ENCODE measurements around the gene ADGRL3.

ADGRL3 gene

DNA sequence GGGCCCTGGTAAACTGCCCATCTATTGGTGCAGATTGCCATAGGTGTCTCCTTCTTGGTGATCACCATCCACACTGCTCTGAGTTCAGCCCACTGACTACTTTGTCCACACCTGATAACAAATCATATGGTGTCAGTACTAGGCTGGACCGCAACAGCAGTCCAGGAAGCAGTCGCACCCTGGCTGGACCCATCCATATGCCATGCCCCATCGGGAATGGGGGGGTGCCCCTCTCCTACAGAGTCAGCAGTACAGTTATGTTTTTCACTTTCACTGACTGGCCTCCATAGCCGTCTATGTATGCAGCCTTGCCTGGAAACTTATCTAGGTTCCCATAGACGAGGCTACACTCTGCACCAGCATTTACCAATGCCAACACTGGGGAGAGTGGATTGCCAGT is 226.1 kb downstream of the ADGRL3 start:
- DNase-seq (ENCODE audit: low read depth in 3 of 3) = no peak

DNA sequence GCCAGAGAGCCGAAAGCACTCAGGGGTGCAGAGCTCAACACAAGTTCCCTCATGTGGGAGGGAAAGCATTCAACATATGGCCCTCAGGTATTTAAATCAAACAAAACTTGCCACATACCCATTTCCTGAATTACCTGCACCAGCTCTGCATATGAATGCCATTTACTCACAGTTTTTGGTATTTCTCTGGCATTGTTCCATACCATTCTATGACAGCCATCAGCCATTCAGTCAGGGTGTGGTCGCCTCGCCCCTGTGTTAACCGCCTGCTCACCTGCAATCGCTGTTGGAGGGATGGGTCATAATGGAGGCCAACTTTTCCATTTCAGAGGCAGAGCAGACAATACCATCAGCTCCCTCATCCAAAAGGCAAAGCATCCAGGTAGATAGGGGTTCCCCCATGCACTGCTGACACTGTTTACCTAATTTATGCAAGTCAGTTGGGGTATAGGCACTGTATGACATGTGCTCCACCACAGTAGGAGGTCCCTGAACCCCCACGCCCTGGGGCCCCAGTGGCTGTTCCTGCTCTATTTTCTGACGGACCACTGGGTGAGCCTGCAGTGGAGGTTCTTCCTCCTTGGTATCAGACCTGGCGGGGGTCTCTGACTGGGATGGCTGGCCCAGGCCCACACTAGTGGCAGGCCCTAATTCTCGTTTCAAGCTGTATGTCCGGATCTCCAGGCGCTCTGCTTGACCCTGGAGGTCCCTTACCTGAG is 227.1 kb downstream of the ADGRL3 start:
- DNase-seq (ENCODE audit: low read depth in 3 of 3) = no peak

DNA sequence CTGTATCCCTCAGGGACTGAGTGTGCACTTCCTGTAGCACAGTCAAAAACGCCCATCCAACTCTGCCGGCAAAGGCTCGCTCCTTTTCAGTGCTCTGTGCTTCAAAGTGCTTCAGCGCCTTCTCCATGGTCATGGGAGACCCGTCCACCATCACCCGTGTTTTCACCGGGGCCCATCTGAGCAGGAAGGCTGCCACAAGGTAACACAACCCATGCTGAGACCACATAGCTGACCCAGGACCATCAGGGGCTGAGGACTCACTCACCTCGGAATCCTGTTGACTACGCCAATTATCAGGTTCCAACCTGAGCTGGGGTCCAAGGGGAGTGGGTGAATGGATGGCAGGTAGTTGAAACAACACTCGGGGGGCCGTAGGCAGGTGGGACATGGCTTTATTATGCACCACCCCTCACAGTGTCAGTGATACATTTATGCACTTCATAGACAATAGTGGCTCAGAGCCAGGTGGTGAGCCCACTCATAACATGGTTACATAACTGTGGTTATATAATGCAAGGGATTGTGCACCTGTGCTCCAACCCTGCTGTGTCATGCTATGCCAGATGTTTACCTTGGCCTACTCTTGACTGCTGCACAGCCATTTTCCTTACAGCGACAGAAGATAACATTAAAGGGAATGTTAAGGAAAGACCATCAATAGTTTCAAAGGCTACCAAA is 227.8 kb downstream of the ADGRL3 start:
- no peak for DNase-seq (ENCODE audit: low read depth in 3 of 3)

DNA sequence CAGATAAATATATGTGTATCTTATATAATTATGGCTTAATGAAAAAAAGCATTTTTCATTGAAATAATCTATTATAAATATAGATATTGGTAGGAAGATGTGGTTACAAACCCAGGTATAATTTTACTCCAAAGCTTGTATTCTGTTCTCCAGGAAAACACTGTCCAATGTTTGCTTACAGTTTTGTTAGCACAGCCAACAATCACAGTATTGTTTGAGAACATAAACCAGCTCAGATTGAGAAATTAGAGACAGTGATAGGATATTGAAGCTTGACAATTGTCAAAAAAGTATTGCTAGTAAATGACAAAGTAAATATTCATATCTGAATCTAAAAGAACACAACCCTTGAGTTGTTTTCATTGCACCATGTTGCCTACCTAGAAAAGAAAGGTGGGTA is 228.8 kb downstream of the ADGRL3 start:
- DNase-seq (ENCODE audit: low read depth in 3 of 3) = no peak

DNA sequence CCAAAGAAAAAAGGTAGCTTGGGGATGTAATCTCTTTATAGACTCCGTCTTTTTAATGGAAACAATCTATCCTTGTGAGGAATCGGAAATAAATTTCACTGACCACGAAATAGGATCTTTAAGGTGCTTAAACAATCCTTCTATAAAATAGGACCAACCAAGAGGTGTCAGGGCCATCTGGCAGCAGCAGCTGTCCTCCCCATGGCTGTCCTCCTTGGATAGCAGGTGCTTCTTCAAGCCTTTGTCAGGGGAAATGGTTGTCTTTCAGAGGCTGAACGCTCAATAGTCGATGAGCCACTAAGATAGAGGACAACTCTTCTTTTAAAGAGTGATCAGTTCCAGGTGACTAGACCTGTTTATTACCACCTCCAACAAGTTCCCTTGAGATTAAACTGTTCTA is 231.0 kb downstream of the ADGRL3 start:
- DNase-seq (ENCODE audit: low read depth in 3 of 3) = no peak

DNA sequence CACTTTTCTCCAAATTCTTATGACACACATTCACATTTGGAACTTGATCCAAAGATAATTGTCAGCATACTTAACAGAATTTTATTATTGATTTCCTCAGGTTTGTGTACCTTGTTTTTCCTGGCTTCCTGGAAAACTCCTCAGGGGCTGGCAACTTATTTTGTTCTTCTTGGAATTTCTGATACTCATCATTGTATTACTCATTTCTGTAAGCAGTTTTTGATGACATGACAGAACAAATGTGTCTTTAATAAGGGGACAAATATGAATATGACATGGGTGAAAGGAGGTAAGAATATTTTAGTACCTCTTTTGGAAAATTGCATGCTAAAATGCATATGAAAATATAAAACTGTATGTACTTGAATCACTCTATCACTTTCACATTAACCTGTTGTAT is 237.8 kb downstream of the ADGRL3 start:
- DNase-seq (ENCODE audit: low read depth in 3 of 3) = no peak

DNA sequence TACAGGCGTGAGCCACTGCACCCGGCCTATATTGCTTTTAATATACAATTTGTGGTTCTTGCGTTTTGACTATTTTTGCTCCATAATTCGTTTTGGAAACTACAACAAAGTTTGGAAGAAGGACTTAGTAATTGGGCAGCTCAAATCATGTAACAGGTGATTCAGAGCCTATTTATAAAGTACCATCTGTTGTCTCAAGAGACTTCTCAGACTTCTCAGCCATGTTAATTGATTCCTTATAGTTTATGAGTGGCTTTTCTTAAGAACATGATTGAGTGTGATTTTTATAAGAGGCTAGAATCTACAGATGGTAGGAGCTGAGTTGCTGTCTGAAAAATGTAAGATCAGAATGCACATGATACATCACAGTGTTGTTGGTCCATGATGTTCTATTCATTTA is 240.2 kb downstream of the ADGRL3 start:
- DNase-seq (ENCODE audit: low read depth in 3 of 3) = no peak

DNA sequence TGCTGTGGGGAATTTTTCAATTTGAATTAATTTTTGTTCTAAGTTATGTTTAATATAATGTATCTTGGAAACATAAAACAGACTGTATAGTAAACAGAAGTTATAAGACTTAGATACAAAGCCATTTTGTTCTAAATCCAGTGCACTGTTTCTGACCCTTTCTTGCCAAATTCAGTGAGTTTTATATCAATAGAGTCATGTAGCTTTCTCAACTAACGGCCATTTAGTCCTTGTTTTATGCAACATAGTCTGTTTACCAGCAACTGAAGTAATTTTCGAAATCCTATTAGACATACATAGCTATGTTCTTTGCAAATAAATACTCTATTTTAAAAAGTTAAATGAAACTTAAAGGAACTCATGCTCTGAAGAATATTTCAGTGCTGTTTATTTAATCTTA is 242.8 kb downstream of the ADGRL3 start:
- no peak for DNase-seq (ENCODE audit: low read depth in 3 of 3)

DNA sequence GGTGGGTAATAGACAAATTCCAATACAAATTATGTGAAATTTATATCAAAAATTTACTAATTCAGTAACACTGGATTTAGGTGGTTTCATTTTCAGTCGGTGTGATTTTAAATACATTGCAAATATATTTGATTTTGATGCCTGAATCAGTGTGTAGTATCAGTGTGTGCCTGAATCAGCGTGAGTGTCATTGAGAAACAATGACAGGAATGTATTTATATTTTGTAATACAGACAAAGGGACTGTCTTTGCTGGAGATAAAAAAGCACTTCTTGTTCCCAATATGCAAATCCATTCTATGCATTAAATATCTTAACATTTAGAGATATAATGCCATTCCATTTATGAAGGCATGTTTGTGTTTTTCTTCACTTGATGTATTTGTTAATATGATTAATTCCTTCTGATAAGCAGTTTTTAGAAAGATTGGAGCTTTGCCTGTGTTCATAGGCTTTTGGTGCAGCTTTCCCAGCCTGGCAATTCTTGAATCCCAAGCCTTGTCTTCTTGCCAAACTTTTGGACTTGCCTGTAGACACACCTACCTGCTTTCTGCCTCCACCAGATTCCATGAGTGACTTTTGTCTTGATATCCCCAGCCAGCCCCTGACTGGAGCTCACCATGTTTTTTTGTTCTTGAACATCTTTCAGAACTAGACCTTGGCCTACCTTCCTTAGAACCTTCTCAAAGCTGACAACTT is 243.8 kb downstream of the ADGRL3 start:
- DNase-seq (ENCODE audit: low read depth in 3 of 3) = no peak

DNA sequence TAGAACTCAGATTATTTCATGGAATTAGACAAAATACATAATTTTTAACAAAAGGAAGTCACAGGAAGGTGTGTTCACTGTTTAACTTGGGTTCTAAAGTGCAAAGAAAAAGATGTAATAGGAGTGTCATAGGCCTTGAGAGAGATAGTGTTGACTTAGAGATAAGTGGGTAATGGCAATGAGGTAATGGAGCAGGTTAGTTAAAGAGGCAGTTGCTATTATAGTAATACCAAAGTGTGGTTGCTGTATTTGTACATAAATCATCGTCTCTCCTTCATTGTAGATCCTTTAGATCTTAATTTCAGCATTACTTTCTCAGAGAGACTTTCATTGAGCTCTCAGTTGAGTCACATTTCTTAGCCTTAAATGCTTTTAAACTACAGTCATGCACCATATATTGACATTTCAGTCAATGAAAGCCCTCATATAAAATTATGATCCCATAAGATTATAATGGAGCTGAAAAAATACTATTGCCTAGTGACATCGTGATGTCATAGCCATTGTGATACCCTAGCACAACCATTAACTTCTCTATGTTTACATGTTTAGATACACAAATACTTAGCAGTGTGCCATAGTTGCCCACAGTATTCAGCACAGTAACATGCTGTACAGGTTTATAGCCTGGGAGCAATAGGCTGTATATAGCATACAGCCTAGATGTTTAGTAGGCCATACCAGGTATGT is 245.4 kb downstream of the ADGRL3 start:
- no peak for DNase-seq (ENCODE audit: low read depth in 3 of 3)

DNA sequence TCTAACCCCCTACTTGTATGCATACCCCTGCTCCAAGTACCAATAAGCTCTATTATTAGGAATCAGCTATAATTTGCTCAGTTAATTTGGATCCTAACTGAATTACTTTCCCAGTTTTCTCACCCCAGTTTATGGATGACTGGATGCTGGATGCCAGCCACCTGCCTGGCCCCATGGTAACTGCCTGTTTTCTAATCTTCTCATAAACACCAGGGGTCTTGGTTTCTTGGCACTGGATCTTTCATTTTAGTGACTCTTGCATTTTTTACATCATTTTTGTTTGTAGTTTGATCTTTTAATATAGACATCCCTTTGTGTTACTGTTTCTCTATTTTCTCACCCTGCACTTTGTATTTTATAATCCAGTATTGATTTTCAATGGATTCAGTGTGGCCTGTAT is 246.8 kb downstream of the ADGRL3 start:
- DNase-seq (ENCODE audit: low read depth in 3 of 3) = no peak

DNA sequence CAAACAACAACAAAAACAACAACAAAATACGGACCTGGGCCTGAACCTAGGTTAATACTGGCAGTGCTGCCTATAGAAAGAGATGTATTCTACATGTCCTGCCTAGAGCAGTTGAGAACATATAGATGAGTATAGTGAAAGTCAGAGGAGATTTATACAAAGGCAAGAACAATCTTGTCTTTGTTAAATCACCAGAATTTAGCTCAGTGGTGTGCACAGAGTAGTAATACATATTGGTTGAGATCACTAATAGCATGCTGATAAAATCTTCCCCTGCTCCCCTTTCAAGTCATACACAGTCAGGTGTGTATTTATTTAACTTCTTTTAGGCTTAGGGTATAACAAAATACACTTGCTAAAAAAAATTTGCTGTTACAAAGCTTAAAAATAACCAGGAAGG is 247.8 kb downstream of the ADGRL3 start:
- no peak for DNase-seq (ENCODE audit: low read depth in 3 of 3)

DNA sequence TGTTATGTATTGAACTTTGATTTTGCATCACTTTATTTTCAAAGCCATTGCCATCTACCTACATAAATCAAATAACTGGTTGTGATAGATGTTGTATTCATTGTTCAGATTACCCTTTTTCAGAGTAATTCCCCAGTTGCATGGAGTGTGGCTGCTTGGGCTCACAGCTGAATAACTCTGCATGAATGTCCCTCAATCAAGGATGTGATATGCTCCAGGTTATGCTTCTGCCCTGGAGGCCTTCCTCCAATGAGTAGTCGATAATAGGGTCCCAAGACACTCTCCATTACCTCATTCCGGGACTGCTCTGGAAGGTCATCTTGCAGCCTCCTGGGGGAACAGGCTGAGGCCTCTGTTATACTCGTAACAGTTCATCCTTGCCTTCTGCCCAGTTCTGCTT is 251.8 kb downstream of the ADGRL3 start:
- no peak for DNase-seq (ENCODE audit: low read depth in 3 of 3)

DNA sequence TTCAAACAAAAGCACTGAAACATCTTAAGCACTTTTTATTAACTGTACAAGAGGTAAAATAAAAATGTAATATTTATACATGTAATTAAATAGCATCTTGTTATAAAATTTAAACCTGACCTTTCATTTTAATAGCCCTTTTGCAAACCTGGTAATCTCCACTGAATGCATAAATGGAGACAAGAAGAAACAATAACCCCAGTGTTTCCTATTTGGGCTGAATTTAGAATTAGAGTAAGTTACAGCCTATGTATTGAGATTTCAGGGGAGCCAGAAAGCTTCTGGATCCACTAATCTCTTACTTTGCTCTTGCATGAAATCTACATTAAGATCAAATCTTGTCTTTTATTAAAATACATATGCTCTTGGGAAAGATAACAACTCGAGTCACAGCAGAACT is 261.8 kb downstream of the ADGRL3 start:
- no peak for DNase-seq (ENCODE audit: low read depth in 3 of 3)

DNA sequence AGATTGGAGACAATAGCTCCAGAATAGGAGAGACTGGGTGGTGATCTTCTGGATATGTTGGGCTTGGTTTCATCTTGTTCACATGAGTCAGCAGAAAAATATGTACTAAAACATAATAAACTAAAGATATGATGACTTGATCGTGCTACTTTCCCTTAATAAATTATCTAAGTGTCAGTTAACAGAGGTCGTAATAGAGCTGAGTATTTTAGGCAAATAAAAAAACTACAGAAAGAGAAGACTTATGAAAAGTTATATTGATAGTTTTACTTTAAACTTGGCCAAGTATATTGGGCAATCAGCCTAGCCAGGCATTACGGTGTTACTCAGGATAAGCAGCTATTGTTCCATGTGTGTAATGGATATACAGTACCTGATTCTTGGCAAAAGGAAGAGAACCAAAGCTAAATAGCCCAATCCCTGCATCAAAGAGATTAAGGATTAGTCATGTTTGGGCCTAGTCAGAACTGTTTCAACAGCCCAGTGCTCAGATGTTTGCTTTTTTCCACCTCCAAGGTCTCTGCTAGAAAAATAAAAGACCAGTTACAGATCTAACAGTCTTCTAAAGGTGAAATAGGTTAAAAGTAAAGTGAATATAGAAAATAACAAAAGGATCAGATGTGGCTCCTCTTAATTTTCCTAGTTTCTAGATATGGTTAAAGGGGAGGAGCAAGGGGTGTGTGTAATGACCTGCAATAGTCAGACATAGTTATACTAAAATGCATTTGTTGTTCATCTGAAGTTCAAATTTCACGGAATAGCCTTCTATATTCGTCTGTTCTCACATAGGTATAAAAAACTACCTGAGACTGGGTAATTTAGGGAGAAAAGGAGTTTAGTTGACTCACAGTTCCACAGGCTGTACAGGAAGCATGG is 262.6 kb downstream of the ADGRL3 start:
- no peak for DNase-seq (ENCODE audit: low read depth in 3 of 3)

DNA sequence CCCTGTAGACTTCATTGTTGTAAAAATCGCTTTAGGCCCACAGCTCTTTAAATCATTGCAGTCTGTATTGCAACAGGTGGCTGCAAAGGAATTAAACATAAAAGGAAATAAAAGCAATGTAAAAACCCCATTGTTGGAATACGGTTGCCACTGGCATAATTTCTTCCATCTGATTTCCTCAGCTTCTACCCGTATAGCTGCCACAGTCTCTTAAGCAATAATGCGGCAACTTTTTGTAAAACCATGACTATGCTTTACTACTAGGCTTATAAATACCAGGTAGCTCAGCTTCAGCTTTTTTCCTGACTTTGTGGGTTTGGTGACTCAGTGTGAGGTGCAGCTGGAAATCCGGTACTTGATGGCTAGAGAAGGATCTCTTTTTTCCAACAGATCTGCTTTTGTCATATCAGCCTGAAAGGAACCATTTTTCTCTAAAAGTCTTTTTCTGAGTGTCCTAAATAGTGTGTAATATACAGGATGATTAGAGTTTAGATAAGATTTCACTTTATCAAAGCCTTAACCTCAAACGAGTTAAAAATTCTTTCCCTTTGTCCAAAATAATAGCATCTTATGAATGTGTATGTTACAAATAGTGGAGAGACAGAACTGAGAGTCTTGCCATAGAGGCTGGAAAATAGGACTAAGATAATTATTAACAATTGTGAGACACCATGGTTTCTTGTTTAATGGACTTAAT is 268.0 kb downstream of the ADGRL3 start:
- no peak for DNase-seq (ENCODE audit: low read depth in 3 of 3)

DNA sequence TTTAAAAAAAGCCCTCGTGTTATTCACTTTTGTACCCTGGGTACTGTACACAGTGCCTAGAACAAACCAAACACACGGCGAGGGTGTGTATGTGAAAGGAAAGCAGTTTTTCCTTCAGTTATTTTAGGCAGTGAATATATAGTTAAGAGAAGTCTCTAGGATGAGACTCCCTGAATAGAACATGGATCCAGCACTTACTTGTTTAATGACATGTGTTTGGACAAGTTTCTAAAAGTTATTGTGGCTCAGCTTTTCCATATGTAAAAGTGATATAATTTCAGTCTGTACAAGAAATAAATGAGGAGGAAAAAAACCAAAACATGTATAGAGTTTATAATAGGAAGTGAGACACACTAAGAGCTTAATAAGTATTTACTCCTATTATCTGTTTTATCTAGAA is 273.2 kb downstream of the ADGRL3 start:
- no peak for DNase-seq (ENCODE audit: low read depth in 3 of 3)

DNA sequence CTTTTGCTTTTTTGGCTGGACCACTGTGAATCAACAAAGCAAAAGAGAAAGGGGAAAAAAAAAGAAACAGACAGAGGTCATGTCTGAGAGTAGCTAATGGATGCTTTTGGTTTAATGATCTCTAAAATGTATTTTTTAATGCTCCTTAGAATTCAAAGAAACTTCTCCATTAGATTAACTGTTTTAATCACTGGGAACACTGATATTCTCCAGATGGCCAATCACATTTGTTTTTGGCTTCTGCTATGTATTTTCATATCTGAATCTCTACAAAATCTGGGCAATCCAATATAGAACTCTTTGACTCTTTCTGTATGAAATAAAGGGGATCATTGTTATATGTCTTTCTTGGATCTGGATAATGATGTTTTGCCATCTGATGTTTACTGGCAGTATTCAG is 278.2 kb downstream of the ADGRL3 start:
- no peak for DNase-seq (ENCODE audit: low read depth in 3 of 3)

DNA sequence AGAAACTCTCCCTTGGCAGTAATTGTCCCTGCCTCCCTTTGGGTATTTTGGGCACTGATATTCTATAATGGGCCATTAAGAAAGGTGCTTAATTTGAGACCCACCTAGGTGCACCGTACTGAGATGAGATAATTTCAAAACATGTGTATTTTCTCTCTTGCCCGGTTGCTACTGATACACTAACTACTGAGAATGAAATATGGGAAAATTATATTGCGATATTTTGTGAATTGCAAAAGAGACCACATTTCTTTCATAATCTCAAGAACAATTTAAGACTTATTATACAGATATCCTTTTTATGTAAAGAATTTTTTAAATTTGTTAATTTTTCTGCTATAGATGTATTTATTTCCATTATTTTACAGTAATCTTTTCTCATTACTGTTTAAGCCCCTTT is 284.9 kb downstream of the ADGRL3 start:
- DNase-seq (ENCODE audit: low read depth in 3 of 3) = no peak

DNA sequence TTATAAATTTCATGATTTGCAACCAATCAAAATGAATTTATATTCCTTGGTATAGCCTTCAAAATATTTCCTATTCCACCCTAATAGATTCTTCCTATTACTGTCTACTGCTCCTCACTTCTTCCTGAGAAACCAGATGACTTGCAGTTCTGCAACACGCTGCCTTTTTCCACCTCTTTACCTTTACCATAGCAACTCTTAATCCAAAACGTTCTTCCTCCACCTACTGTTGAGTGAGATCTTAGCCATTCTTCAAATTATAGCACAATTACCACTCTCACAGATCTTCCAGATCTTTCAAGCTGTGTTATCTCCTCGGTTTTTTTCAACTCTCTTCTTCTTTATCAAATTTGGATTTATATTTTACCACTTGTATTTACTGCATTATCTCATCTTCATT is 289.8 kb downstream of the ADGRL3 start:
- DNase-seq (ENCODE audit: low read depth in 3 of 3) = no peak

DNA sequence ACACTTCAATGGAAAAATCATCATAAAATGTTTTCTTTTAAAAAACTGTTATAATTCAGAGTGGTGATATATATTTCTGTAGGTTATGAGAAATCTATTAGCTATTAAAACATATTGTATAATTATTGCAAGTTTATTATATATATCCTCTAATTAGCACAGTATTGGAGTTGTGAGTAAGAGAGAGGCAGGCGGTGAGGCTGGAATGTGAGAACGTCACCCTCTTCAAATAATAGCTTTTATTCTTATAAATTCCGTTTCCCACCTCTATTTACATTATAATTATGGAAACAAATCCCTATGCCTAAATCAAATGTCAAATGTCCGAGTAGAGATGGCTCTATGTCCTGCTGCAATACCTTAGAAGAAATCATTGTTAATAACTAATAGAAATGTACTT is 292.9 kb downstream of the ADGRL3 start:
- DNase-seq (ENCODE audit: low read depth in 3 of 3) = no peak

All from stimulated activated CD4-positive, alpha-beta T cell treated with anti-CD3 and anti-CD28 coated beads, TNF-alpha, amount 100 ng/mL, for 4 hours (primary cell).